HepG2 (cell line): Measurements from ENCODE around the gene RNASE8. TPM values are rescaled to one million over a fixed set of nuclear protein-coding genes. Genes with fewer than 3 reads are reported as not detected.

ENCODE experiments used
- ATAC-seq: fragments of 200-7000 bp; cut with Tn5 transposase; 3 replicates; pipeline ENCODE4 v1.9.1; 2020; ENCODE audit warnings: mild to moderate bottlenecking, moderate library complexity
- BruUV-seq: library from RNA; stranded (reverse); fragments of 400-500 nt; replicated peaks from 2 replicates; lab custom pipeline; 2021; lab: Mats Ljungman, UMichigan
- CTCF ChIA-PET: fragments of 300-600 bp; formaldehyde crosslinking; extraction: SDS; loops from one replicate; lab custom pipeline; 2021; ENCODE audit warnings: low total read pairs, inconsistent platforms, low intra/inter-chr PET ratio; lab: Yijun Ruan, JAX
- POLR2A ChIA-PET: fragments of 350-600 bp; sonication (Branson Sonifier 250); formaldehyde crosslinking; loops from one replicate; lab custom pipeline; 2020; ENCODE audit warnings: antibody characterized with exemption, inconsistent platforms; lab: Yijun Ruan, JAX
- DNase-seq: peaks from one replicate; pipeline ENCODE4 v3.0.0-alpha.2; 2015; ENCODE audit warnings: low spot score
- FAIRE-seq: peaks from 3 replicates; lab custom pipeline; 2011; peaks lifted over from hg19 to GRCh38; lab: Jason Lieb, UNC
- H2AFZ ChIP-seq: one replicate; pipeline ENCODE4 v1.6.1; 2011; ENCODE audit warnings: low read length, inconsistent platforms
- H3K27ac ChIP-seq: fragments of 300-600 bp; 3 replicates; pipeline ENCODE4 v1.8.0; 2011; ENCODE audit warnings: mixed run types, mild to moderate bottlenecking, mixed read lengths, low read length, inconsistent platforms; ENCODE audit not compliant: insufficient read depth; ENCODE audit errors: extremely low read length
- H3K27me3 ChIP-seq, 2 experiments: fragments of 200-600 bp in 1 of 2; 2 replicates in 1 of 2; 3 replicates in 1 of 2; pipeline versions ENCODE4 v1.6.0 to v1.8.0; 2011; ENCODE audit warnings: low read length in 2 of 2, mild to moderate bottlenecking in 2 of 2, moderate library complexity in 2 of 2, inconsistent platforms in 1 of 2; ENCODE audit not compliant: insufficient read depth in 2 of 2, control insufficient read depth in 1 of 2
- H3K36me3 ChIP-seq, 2 experiments: fragments of 200-600 bp in 1 of 2; replicated peaks in 1 of 2; 2 replicates in 1 of 2; 3 replicates in 1 of 2; pipeline versions ENCODE4 v1.5.1 to v1.8.0; 2011; ENCODE audit warnings: low read length in 2 of 2, inconsistent platforms in 1 of 2; ENCODE audit not compliant: insufficient read depth in 2 of 2, control insufficient read depth in 1 of 2
- H3K4me1 ChIP-seq: 2 replicates; pipeline ENCODE4 v1.5.1; 2012; ENCODE audit warnings: low read length, inconsistent platforms; ENCODE audit not compliant: insufficient read depth
- H3K4me2 ChIP-seq: 2 replicates; pipeline ENCODE4 v1.6.0; 2011; ENCODE audit warnings: low read depth, low read length, inconsistent platforms
- H3K4me3 ChIP-seq, 3 experiments: fragments of 200-600 bp in 1 of 3; sonication (generic), shearing (Covaris generic) in 1 of 3; replicated peaks in 1 of 3; 2 replicates each; pipeline ENCODE4 v1.5.1; 2011 to 2016; ENCODE audit warnings: low read length in 3 of 3, inconsistent platforms in 2 of 3, low read depth in 2 of 3, mild to moderate bottlenecking in 2 of 3, control low read depth in 1 of 3, mixed read lengths in 1 of 3; ENCODE audit not compliant: insufficient read depth in 1 of 3
- H3K79me2 ChIP-seq: one replicate; pipeline ENCODE4 v1.6.1; 2011; ENCODE audit warnings: low read length, inconsistent platforms; ENCODE audit not compliant: insufficient read depth
- H3K9ac ChIP-seq: 2 replicates; pipeline ENCODE4 v1.6.0; 2011; ENCODE audit warnings: mild to moderate bottlenecking, low read depth, low read length, inconsistent platforms; ENCODE audit not compliant: insufficient read depth
- H3K9me3 ChIP-seq: 2 replicates; pipeline ENCODE4 v1.5.1; 2012; ENCODE audit warnings: mild to moderate bottlenecking, low read length
- H4K20me1 ChIP-seq: 2 replicates; pipeline ENCODE4 v1.6.0; 2011; ENCODE audit warnings: inconsistent platforms, mild to moderate bottlenecking, low read length, moderate library complexity; ENCODE audit not compliant: insufficient read depth
- ARNT2 ChIP-seq: sonication (generic); formaldehyde crosslinking; IDR thresholded peaks from 2 replicates; pipeline ENCODE4 v1.8.0; 2022; ENCODE audit warnings: mild to moderate bottlenecking, low read depth, missing genetic modification reagents, moderate library complexity
- HNRNPLL ChIP-seq: fragments of 200-400 bp; formaldehyde crosslinking; IDR thresholded peaks from 2 replicates; pipeline ENCODE4 v1.6.1; 2017; ENCODE audit warnings: mild to moderate bottlenecking, low read depth, low read length; ENCODE audit not compliant: poor library complexity, severe bottlenecking
- NR2F2 ChIP-seq: IDR thresholded peaks from 2 replicates; pipeline ENCODE4 v1.6.1; 2012; ENCODE audit warnings: low read depth, inconsistent platforms, borderline replicate concordance
- RBFOX2 ChIP-seq: fragments of 200-400 bp; formaldehyde crosslinking; IDR thresholded peaks from 2 replicates; pipeline ENCODE4 v1.6.1; 2017; ENCODE audit warnings: low read depth, mild to moderate bottlenecking, low read length
- U2AF2 ChIP-seq: fragments of 200-400 bp; formaldehyde crosslinking; IDR thresholded peaks from 2 replicates; pipeline ENCODE4 v1.6.1; 2017; ENCODE audit warnings: low read depth, mild to moderate bottlenecking, low read length
- ZFP36L2 ChIP-seq: sonication (generic); formaldehyde crosslinking; IDR thresholded peaks from 2 replicates; pipeline ENCODE4 v1.4.0; 2020; ENCODE audit warnings: missing genetic modification reagents
- ZNF431 ChIP-seq: sonication (generic); formaldehyde crosslinking; IDR thresholded peaks from 2 replicates; pipeline ENCODE4 v1.9.0; 2022; ENCODE audit warnings: missing genetic modification reagents, low read depth, mild to moderate bottlenecking, borderline replicate concordance
- ZNF557 ChIP-seq: sonication (generic); formaldehyde crosslinking; IDR thresholded peaks from 2 replicates; pipeline ENCODE4 v1.4.0; 2020; ENCODE audit warnings: missing genetic modification reagents
- ZNF562 ChIP-seq: sonication (generic); formaldehyde crosslinking; IDR thresholded peaks from 2 replicates; pipeline ENCODE4 v1.8.0; 2022; ENCODE audit warnings: missing genetic modification reagents, borderline replicate concordance
- ZNF605 ChIP-seq: sonication (generic); formaldehyde crosslinking; IDR thresholded peaks from 2 replicates; pipeline ENCODE4 v1.8.0; 2022; ENCODE audit warnings: mild to moderate bottlenecking, missing genetic modification reagents
- WGBS: methylation state at CpG from one replicate; pipeline ENCODE4 v1.1.6; 2017; ENCODE audit warnings: low lambda C conversion rate; 5-methylcytosine and 5-hydroxymethylcytosine counted together
- in situ Hi-C: cut with HindIII; loops from 2 replicates; pipeline ENCODE4 v1.10.0; 2017; ENCODE audit warnings: low pct_unique_long_range_greater_than_20kb; ENCODE audit not compliant: extremely low pct_ligation_motif_present
- intact Hi-C: fragments of 100-400 bp; cut with micrococcal nuclease; formaldehyde crosslinking; loops from one replicate; pipeline ENCODE4 v1.10.0; 2022; ENCODE audit not compliant: unreplicated experiment
- polyA plus RNA-seq, 8 experiments: library from polyadenylated mRNA; depleted of rRNA in 3 of 8; stranded (reverse) in 7 of 8; unstranded in 1 of 8; fragments of >200 nt; fragmentation: Illumina TruSeq in 4 of 8; extraction: Trizol in 4 of 8; gene quantifications; 2 replicates each; pipeline versions ENCODE4 v1.2.1 to v1.2.3, GENCODE V29; 2011 to 2016; ENCODE audit warnings: low read depth in 4 of 8, missing spikeins in 1 of 8, mixed read lengths in 1 of 8; ENCODE audit not compliant: insufficient read depth in 1 of 8
- total RNA-seq, 5 experiments: library from RNA; depleted of rRNA; stranded (reverse); fragments of >200 nt; fragmentation: Illumina TruSeq; extraction: Trizol; gene quantifications; 2 replicates each; pipeline ENCODE4 v1.2.3, GENCODE V29; 2016; ENCODE audit warnings: low read depth in 1 of 5
- TF ChIP-seq, protein P1 (sequence below): sonication (generic); formaldehyde crosslinking; IDR thresholded peaks from 2 replicates; pipeline ENCODE4 v1.9.0; 2021; ENCODE audit warnings: missing genetic modification reagents, borderline replicate concordance
- TF ChIP-seq, protein P2 (sequence below): sonication (generic); formaldehyde crosslinking; IDR thresholded peaks from 2 replicates; pipeline ENCODE4 v1.8.0; 2022; ENCODE audit warnings: mild to moderate bottlenecking, missing genetic modification reagents, moderate library complexity
- TF ChIP-seq, protein P3 (sequence below): sonication (generic); formaldehyde crosslinking; IDR thresholded peaks from 2 replicates; pipeline ENCODE4 v1.5.0; 2020; ENCODE audit warnings: missing genetic modification reagents, mild to moderate bottlenecking, borderline replicate concordance
- TF ChIP-seq, protein P4 (sequence below): sonication (generic); formaldehyde crosslinking; IDR thresholded peaks from 2 replicates; pipeline ENCODE4 v1.9.0; 2021; ENCODE audit warnings: missing genetic modification reagents, borderline replicate concordance

RNASE8 gene
- total and polyA plus RNA-seq, 2 of the 13 experiments (the other 11 are each of a cell fraction or from before 2014, with no cell fraction given): not detected

DNA sequence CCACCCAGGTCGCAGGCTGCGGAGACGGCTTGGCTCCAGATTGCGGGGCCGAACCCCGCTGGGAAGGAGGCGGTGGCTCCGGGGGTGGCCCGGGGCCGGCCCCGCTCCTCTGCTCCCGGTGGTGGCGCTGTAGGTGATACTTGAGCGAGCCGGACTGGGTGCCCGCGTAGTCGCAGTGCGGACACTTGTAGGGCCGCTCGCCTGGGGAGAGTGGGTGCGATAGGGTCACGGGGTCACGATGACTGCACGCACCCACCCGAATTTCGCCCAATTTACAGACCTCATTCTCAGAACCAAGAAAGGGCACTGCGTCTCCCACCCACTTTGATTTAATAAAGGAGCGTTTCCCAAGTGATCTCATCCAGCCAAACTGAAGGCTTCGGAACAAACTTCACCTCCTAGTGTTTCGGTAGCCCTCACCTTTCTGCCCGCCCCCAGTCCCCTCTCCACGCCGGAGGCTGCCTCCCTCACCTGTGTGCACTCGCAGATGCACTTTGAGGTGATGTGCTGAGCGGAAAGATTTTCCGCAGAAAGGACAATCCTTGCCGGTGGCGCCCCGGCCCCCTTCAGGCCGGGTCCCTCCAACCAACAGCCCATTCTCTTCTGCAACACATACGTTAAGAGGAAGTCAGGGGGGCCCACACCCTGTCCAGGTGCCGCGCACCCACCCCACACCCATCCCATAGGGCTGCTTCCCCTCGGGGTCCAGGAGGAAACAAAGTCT is 33.5 kb downstream of the RNASE8 start (continued):
- TF ChIP-seq, protein P1, sequence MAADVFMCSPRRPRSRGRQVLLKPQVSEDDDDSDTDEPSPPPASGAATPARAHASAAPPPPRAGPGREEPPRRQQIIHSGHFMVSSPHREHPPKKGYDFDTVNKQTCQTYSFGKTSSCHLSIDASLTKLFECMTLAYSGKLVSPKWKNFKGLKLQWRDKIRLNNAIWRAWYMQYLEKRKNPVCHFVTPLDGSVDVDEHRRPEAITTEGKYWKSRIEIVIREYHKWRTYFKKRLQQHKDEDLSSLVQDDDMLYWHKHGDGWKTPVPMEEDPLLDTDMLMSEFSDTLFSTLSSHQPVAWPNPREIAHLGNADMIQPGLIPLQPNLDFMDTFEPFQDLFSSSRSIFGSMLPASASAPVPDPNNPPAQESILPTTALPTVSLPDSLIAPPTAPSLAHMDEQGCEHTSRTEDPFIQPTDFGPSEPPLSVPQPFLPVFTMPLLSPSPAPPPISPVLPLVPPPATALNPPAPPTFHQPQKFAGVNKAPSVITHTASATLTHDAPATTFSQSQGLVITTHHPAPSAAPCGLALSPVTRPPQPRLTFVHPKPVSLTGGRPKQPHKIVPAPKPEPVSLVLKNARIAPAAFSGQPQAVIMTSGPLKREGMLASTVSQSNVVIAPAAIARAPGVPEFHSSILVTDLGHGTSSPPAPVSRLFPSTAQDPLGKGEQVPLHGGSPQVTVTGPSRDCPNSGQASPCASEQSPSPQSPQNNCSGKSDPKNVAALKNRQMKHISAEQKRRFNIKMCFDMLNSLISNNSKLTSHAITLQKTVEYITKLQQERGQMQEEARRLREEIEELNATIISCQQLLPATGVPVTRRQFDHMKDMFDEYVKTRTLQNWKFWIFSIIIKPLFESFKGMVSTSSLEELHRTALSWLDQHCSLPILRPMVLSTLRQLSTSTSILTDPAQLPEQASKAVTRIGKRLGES (CRISPR knock-in tag): no peak
- TF ChIP-seq RBFOX2: peak; percentile 66
- TF ChIP-seq ZFP36L2: no peak
- no peak for TF ChIP-seq NR2F2

DNA sequence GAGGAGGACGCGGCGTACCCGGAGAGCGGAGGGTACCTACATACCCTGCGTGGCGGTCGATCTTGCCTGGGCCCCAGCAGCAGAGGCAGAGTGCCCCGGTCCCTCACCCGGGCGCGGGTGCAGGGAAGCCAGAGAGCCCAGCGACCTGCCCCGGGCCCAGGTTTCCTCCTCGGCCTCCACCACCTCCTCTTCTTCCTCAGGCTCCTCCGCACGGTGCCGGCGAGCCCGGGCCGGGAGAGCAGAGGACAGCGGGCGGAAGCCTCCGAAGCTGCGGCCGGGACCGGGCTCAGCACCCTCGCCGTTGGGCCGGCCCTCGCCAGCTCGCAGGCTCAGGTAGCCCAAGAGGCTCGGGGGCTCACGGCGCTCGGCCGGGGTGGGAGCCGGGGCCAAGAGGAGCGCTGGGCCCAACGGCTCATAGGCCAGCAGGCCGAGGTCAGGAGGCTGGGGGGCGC is 34.2 kb downstream of the RNASE8 start:
- no TSS peak for BruUV-seq
- Histone ChIP-seq H3K79me2 (peaks cover 19% of the 10 kb centered on the region), H3K27ac (peak overlapping the region; percentile 1), H3K9ac (no peak overlapping the region), H3K36me3 (peaks cover 35 to 47% of the 10 kb centered on the region in 2 experiments), H3K4me2 (no peak overlapping the region), H2AFZ (no peak overlapping the region), H3K4me1 (peaks cover 32% of the 10 kb centered on the region), H4K20me1 (peaks cover 8% of the 10 kb centered on the region; the same call in 1 of the 2 replicates), H3K9me3 (no peaks in the 10 kb centered on the region), H3K4me3 (no peak overlapping the region), H3K27me3 (no peaks in the 10 kb centered on the region)
- intact Hi-C loops: loop anchor here (1.0 kb wide), 3 partner anchors 12 to 78 kb away; no protein-coding TSS in a partner anchor
- FAIRE-seq (no peak), DNase-seq (no peak), ATAC-seq (peak; percentile 2)
- WGBS: 96% methylated on average over 41 of the region's 42 CpGs
- in situ Hi-C loops: no loop called here
- CTCF ChIA-PET: interaction anchor here (0.8 to 12.2 kb wide), 11 partner anchors 14 to 118 kb away, joined by 3 to 320 read pairs (median 9); partner anchors contain the start of genes ARHGEF40 and METTL17
- POLR2A ChIA-PET: interaction anchor here (0.5 to 7.8 kb wide), 12 partner anchors 8 to 223 kb away, joined by 3 to 91 read pairs (median 4); partner anchors contain the start of gene ARHGEF40
- TF ChIP-seq U2AF2 (no peak), ZNF431 (CRISPR knock-in tag) (0 out of 2 replicates have a peak, but pooled peaks have one; percentile 16), ZNF605 (CRISPR knock-in tag) (0 out of 2 replicates have a peak, but pooled peaks have one; percentile 6), ARNT2 (no peak), HNRNPLL (peak; percentile 30), ZNF562 (CRISPR knock-in tag) (0 out of 2 replicates have a peak, but pooled peaks have one; percentile 31), ZNF557 (CRISPR knock-in tag) (no peak)
- TF ChIP-seq, protein P2, sequence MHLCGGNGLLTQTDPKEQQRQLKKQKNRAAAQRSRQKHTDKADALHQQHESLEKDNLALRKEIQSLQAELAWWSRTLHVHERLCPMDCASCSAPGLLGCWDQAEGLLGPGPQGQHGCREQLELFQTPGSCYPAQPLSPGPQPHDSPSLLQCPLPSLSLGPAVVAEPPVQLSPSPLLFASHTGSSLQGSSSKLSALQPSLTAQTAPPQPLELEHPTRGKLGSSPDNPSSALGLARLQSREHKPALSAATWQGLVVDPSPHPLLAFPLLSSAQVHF (CRISPR knock-in tag): peak; percentile 27
- TF ChIP-seq, protein P3, sequence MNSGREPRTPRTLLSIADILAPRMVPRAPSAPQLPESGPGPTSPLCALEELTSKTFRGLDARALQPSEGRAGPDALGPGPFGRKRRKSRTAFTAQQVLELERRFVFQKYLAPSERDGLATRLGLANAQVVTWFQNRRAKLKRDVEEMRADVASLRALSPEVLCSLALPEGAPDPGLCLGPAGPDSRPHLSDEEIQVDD: peak; percentile 52; the same call in 1 of the 2 replicates
- TF ChIP-seq, protein P4, sequence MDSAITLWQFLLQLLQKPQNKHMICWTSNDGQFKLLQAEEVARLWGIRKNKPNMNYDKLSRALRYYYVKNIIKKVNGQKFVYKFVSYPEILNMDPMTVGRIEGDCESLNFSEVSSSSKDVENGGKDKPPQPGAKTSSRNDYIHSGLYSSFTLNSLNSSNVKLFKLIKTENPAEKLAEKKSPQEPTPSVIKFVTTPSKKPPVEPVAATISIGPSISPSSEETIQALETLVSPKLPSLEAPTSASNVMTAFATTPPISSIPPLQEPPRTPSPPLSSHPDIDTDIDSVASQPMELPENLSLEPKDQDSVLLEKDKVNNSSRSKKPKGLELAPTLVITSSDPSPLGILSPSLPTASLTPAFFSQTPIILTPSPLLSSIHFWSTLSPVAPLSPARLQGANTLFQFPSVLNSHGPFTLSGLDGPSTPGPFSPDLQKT: peak; percentile 25; the same call in 1 of the 2 replicates
